GM10847 (cell line): Measurements from ENCODE around the gene CPVL.

Source experiments
- POLR2A ChIP-seq: IDR thresholded peaks from 2 replicates; pipeline ENCODE4 v1.6.1; 2011; ENCODE audit not compliant: insufficient read length; ENCODE audit errors: extremely low read depth

CPVL gene

DNA sequence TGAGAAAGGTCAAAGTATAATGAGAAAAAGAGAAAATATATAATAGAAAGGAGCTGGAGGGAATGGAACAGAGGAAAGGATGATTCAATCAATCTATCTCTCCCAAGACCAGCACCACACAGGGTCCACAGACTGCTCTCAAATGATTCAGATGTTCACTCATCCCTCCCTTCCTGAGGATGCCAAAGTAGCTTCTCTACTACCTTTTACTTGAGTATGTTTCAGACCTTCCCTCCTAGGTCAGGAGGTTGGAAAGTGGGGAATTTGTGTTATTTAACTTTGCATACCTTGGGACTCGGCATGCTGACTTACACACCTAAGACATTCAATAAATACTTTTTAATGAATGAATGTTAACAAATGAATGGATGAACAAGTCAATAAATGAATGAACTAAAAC, 30.6 kb downstream of the CPVL start:
- no peak for TF ChIP-seq POLR2A

DNA sequence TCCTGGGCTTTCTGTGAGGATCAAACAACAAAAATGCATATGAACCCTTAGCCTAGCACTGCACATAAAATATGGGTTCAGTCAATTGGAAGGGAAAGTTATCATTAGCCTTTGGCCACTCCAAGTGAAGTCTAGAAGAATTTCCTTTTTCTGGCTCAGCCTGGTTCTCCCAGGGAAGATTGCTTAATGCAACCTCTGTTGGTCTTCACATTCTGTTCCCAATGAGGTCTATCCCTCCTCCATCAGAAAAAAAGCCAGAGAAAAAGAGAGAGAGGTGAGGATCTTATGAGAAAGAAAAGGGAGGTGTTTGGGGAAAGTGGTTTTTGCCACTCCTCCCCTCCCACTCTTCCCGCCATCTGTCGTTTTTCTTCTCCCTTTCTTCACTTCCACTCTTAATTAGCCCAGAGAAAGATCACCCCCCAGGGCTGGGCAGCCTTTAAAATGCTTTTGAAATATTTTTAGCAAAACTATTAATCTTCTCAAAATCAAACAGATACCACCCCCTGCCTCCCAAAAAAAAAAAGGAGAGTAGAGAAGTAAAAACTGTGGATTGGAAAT, 31.1 kb downstream of the CPVL start:
- no peak for TF ChIP-seq POLR2A

DNA sequence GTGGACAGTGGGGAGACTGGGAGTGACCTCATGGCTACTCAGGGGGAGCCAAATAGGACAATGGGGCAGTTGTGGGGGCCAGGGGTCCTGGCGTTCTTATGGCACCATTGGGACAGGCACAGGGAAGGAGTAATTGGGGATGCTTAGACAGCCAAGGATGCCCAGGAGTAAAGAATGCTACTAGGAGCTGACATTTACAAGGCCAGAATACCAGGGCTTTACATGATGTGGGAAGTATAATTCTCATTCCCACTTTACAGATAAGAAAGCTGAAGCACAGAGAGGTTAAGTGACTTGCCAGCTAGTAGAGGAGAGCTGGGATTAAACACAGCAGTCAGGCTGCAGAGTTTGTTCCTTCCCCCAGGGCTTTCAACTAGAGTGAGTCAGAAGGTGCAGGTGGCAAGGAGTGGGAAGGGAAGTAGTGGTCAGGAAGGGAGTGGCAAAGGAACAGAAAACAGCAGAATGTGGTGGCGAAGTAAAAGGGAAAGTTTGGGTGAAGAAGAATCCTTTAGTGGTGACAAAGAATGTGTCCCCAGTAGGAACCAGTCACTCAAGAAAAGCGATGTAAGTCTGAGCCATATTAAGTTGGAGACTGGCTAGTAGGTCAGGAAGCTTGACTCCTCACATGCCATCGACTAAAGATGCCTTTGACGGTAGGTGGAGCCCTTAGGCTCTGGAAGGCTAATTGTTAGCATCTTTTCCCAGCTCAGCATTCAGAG, 32.8 kb downstream of the CPVL start:
- TF ChIP-seq POLR2A = no peak

DNA sequence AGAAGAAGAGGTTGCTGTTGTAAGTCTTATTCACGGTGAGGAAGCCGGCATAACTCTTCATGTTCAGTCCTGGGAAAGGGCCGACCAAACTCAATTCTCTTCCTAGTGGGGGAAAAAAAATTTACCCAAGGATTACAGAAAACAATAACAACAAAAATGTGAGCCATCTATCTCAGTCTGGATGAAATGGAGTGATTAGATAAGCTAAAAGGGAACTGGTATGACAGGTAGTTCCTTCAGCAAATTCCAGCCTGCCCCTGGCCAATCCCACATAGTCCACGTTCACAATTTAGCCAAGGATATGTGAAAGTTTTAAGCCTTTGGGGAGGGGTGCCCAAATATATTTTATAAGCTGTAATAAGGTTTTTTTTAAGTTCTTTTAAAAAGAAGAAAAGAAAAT, 33.6 kb downstream of the CPVL start:
- no peak for TF ChIP-seq POLR2A

DNA sequence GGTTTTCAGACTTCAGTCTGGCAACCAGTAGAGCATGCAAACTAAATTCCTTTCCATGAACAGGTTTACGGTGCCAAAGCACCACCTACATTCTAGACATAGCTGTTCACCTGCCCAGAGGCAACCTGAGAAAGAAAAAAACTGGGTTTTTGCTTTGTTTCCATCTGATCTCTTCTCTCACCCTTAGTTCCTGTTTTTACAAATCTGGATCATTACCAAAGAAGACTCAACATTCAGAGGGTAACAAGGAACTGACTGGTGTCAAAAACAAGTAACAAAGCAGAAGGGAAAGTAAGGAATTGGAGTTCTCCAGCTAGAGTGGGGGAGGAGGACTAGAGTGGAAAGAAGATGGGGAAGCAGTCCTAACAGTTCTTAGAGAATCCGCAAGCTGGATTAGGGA, 36.4 kb downstream of the CPVL start:
- TF ChIP-seq POLR2A = no peak

DNA sequence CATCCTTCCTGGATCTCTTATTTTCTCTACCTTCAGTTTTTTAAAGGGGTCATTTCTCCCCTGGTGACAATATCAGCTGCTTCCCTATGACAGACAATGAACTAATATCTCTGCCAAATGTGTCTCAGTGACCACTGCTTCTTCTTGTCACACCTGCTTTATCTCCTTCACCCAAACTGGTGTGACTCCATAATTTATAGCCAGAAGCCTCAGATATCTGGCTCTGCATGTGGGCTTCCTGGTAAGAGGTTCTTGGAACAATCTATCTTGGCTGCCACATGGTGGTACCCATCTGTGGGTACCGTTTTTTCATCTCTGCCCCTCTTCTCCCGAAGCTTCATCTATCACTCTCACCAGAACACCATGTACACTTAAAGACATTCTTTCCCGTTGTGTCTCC, 37.0 kb downstream of the CPVL start:
- no peak for TF ChIP-seq POLR2A

DNA sequence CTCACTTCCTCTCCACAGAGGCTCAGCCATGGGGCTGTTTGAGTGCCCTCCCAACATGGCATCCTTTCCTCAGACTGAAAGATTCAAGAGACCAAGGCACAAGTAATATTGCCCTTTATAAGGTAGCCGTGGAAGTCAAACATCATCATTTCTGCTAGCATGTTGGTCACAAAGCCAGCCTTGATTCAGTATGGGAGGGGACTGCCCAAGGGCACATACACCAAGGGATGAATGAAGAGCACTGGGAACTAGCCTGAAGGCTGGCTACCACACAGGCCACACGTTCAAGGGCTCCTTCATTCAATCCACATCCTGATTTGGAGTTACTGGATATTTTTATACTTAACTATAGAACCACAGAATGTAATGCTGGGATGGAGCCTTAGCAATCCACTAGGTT, 39.3 kb downstream of the CPVL start:
- TF ChIP-seq POLR2A = no peak

DNA sequence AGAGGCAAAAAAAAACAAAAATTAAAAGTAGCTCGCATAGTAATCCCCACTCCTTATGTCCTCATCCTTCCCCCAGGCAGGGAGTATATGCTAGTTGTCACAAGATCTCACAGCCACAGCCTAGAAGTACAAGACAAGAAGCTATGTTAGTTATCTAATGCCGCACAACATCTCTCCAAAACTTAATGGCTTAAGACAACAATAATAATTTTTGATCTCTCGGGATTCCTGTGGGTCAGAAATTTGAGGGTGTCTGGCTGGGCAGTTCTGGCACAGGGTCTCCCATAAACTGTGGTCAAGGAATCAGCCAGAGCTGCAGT, 39.7 kb downstream of the CPVL start:
- no peak for TF ChIP-seq POLR2A

DNA sequence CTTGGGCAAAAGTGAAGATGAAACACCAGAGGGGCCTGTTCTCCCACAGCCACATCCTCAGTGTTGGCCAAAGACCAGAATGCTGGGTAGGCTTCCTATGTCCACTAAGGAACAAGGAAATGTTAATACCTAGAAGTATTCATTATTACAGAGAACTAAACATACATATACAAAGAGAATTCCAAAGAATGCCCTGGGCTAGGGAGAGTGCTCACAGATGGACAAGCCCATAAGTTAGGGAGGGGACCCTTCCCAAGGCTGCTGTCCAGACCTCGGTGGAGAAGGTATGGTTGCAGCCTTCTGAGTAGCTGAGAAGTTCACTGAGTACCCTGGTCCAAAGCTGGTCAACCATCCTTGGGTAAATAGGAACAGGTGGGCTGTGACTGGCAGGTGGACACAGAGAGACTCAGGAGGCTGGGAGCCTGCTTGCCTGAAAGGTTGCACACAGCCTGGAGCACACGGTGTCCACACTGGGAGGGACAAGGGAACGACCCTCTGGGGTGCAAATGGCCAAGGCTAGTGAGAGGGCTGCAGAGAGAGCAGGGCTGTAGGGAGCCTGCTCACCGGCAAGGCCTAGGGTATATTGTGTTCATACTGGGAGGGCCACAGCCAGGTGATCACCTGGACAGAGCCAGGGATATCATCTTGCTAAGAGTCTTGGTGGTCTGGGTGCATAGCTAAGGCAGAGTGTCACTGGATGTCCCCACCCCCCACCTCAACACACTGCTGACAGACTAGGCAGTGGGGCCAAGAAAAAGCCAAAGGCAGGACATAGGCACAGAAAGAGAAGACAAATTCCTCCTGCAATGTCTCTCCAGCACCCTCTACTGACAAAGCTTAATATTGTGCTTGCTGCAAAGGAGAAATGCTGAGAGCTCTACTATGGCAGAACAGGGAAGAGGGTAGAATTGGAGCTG, 40.3 kb downstream of the CPVL start:
- no peak for TF ChIP-seq POLR2A

DNA sequence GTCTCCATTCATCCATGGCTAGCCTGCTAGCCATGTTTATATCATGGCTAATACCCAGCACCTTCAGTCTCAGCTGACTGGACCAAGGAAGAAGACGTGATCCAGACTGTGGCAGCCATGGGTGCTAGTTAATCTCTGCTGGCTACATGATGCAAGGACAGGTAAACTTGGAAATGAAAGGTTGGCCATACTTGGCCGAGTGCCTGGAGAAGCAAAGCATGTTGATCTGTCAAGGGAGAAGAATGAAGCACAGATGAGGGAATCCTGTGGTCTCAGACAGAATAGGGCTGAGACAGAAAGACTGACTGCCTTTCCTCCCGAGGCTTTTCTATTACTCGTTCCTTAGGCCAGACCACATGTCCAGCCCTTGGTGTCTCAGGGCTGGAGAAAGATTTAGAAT, 41.1 kb downstream of the CPVL start:
- no peak for TF ChIP-seq POLR2A

DNA sequence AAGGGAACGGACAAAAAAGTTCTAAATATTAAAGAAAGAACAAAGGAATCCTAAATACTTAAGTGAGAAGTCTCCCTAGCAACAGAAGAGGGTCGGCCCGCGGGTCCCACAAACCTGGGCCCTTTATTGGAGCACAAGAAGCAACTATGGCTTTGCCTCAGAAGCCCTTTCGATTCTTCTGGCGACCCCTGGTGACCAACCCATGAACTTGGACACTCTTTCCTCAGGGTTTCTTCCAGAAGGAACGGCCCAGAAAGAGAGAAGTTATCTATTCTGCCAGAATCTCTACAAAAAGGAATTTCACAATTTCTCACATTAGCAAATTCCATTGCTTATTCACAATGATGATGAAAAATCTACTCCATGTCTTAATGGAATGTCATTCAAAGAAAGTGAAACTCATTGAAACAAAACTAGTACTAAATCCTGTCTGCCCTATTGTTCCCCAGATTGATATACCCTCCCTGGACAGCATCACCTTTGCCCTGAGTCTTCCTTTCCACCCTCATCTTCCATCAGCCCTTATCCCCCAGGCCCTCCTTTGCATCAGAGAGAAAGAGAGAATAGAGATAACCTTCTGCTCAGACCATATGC, 43.7 kb downstream of the CPVL start:
- no peak for TF ChIP-seq POLR2A

DNA sequence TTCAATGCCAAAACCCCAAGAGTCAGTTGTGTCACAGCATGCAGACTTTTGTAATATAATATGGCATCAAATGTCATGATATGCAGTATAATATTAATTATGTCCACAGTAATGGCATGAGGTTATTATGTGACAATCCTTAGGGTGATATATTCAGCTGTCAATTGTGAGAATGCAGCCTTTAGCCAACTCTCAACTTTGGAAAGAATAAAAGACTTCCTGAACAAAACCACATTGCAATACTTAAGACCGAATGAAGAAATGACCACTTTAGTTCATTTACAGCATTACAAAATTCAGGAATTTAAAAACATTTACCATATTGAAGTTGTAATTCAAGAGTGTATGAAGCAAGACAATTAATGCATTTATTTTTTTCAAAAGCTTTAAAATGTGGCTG, 45.4 kb downstream of the CPVL start:
- no peak for TF ChIP-seq POLR2A

DNA sequence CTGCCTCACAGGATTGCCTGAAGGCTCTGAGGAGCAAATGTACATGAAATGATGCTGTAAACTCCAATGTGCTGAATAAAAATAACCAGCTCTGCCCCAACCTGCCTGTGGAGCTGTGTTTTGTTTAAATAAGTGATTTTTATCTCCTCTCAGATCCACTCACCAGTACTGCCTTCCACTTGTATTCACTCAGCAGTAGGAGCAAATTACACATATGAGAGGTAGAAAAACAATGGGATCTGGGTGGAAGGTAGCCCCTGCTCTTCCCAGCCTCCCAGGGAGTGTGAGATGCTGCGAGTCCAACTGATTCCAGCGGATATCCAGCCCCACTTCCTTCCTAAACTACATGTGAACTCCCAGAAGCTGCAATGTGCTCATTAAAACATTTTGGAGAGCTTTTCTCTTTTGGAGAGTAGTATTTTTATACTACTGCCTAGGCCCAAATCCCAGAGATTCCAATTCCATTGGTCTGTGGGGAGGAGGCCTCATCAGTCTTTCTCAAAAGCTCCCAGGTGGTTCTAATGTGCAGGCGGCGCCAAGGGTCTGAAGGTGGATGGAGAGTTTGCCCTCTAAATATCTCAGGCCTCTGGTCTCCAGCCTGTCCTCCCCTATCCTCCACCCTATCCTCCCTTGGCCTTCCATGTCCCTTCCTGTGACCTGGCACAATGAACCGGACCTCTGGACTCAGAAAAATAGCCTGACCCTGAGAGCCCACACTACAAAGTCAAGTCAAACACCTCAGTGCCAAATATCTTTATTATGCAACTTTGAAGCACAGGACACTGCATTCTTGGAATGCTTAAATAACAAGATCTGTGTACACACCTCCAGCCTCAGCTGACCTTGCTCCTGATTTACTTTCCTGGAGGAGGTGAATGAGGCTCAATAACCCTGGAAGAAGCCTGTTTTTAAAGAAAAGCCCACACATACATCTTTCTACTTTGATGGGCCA, 46.2 kb downstream of the CPVL start:
- TF ChIP-seq POLR2A = no peak

DNA sequence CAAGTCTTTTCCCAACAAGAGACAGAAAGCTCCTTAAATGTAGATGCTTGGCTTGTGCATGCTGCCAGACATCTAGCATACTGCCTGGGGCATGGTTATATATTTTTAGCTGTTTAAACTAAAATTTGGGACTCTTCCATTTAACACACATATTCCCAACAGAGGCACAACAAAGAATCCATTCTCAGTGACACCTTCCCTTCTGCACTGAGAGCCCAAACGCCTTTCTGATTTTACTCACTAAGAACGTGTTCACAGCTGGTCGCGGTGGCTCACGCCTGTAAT, 49.9 kb downstream of the CPVL start:
- no peak for TF ChIP-seq POLR2A
